ENCODE data around the gene C1QB. TPM values are rescaled to one million over a fixed set of nuclear protein-coding genes. Genes with fewer than 3 reads are reported as not detected.
A peak's percentile ranks its signal among the peaks of the same experiment; 100 is the strongest.

The C1QB gene
- total and polyA plus RNA-seq, 2 of the 8 experiments (the other 6 are each of a cell fraction or from before 2014, with no cell fraction given) = not detected

GRCh38 chr1:22638476-22639234, 14.4 kb upstream of the C1QB start:
- Histone ChIP-seq H2AFZ (ENCODE audit: low read length) (peak overlapping the region; percentile 55), H3K23me2 (ENCODE audit: low read depth, low read length) (no peaks in the 10 kb centered on the region), H4K91ac (replicated peaks; ENCODE audit: insufficient read length, low read length) (no peak overlapping the region), H3K4ac (replicated peaks; ENCODE audit: insufficient read length, low read depth, low read length) (no peak overlapping the region), H2BK15ac (ENCODE audit: low read length) (no peak overlapping the region; the same call in 1 of the 2 replicates), H3K18ac (ENCODE audit: extremely low read depth, low read length) (no peak overlapping the region; the same call in 1 of the 2 replicates), H3K4me3 (ENCODE audit: extremely low read depth in 1 of 4, insufficient read depth in 2 of 4, low read depth in 3 of 4, low read length in 4 of 4) (no peak overlapping the region), H3K79me1 (ENCODE audit: low read depth, low read length) (no peaks in the 10 kb centered on the region), H2AK5ac (ENCODE audit: low read depth, low read length) (0 out of 2 replicates have a peak overlapping the region, but pooled peaks have one; percentile 9), H3K9me3 (ENCODE audit: insufficient read depth in 2 of 2, low read depth in 1 of 2, low read length in 1 of 2) (peaks cover 6 to 8% of the 10 kb centered on the region in 2 experiments; a peak in 2 of 4 replicates), H4K5ac (ENCODE audit: insufficient read length, low read depth, low read length) (no peak overlapping the region), H3K14ac (ENCODE audit: insufficient read length) (no peak overlapping the region), H3K79me2 (ENCODE audit: control insufficient read depth in 1 of 2, insufficient read depth in 2 of 2, low read length in 2 of 2) (no peaks in the 10 kb centered on the region), H4K20me1 (replicated peaks in 1 of 2; ENCODE audit: control insufficient read depth in 1 of 2, insufficient read depth in 2 of 2, low read length in 2 of 2) (no peaks in the 10 kb centered on the region), H3K4me1 (replicated peaks in 1 of 4; ENCODE audit: control insufficient read depth in 3 of 4, insufficient read depth in 4 of 4, low read length in 3 of 4) (peaks cover 0 to 6% (median 4%) of the 10 kb centered on the region in 4 experiments; a peak in 4 of 7 replicates), H3K4me2 (ENCODE audit: insufficient read depth in 1 of 2, low read depth in 2 of 2, low read length in 2 of 2) (peak overlapping the region; percentile 8 to 31; a peak in 1 of 4 replicates), H2BK120ac (replicated peaks; ENCODE audit: low read depth, low read length) (no peak overlapping the region), H2BK12ac (ENCODE audit: low read depth, low read length) (peak overlapping the region; percentile 45; the same call in 1 of the 2 replicates), H2BK20ac (ENCODE audit: low read length) (no peak overlapping the region), H3K36me3 (ENCODE audit: control insufficient read depth in 2 of 4, insufficient read depth in 4 of 4, low read length in 3 of 4) (no peaks in the 10 kb centered on the region), H3K9ac (replicated peaks in 1 of 4; ENCODE audit: extremely low read depth in 1 of 4, low read depth in 3 of 4, low read length in 3 of 4) (no peak overlapping the region), H3K27ac (ENCODE audit: low read depth, low read length) (no peak overlapping the region), H3K27me3 (replicated peaks in 1 of 4; ENCODE audit: control insufficient read depth in 3 of 4, extremely low read depth in 1 of 4, insufficient read depth in 3 of 4, low read length in 3 of 4) (no peaks in the 10 kb centered on the region; a peak in 1 of 7 replicates), H3K56ac (replicated peaks; ENCODE audit: insufficient read length, low read depth, low read length) (no peak overlapping the region), H4K8ac (ENCODE audit: extremely low read depth, insufficient read depth, low read length) (no peak overlapping the region; the same call in 1 of the 2 replicates), H3K23ac (ENCODE audit: insufficient read length) (no peak overlapping the region), H2BK5ac (ENCODE audit: low read depth, low read length) (no peak overlapping the region)
- TF ChIP-seq FOSL1 (IDR thresholded peaks at IDR 0.05; ENCODE audit: insufficient read depth, low read depth, low read length) (no peak), KDM1A (IDR thresholded peaks at IDR 0.05; ENCODE audit: borderline replicate concordance, low read length) (peak; percentile 10; the same call in 1 of the 2 replicates), CBX8 (IDR thresholded peaks at IDR 0.05; ENCODE audit: borderline replicate concordance, low read depth, low read length) (no peak)
- POLR2A ChIA-PET (ENCODE audit: partially characterized antibody) = interaction anchor here (0.5 to 1.4 kb wide), 4 partner anchors 12 to 222 kb away, joined by 3 to 5 read pairs (median 4); no protein-coding TSS in a partner anchor
- FAIRE-seq (no peak), DNase-seq (ENCODE audit: low read depth in 1 of 2, low spot score in 2 of 2) (no peak)
- WGBS, 2 experiments (ENCODE audit: extremely low coverage in 1 of 2, insufficient coverage in 1 of 2, insufficient read length in 1 of 2, insufficient replicate concordance in 2 of 2, low coverage in 1 of 2, low lambda C conversion rate in 2 of 2, missing lambda C conversion rate in 1 of 2) = 93% methylated on average over 22 of the region's 23 CpGs; no CpG with 5 or more reads in 1 of the 2 experiments
- CTCF ChIA-PET (ENCODE audit: partially characterized antibody) = interaction anchor here (0.9 to 5.8 kb wide), 12 partner anchors 16 to 360 kb away, joined by 3 to 70 read pairs (median 6); partner anchors contain the start of gene C1QB
